GM12878 (cell line): ENCODE data around the gene ERN1. TPM values are rescaled to one million over a fixed set of nuclear protein-coding genes. Genes with fewer than 3 reads are reported as not detected.

Experiments
- ATAC-seq: fragments of 200-7000 bp; cut with Tn5 transposase; 3 replicates; pipeline ENCODE4 v1.9.1; 2020; ENCODE audit warnings: mild to moderate bottlenecking, moderate library complexity
- BruUV-seq: library from RNA; stranded (reverse); fragments of 400-500 nt; replicated peaks from 2 replicates; lab custom pipeline; 2021; lab: Mats Ljungman, UMichigan
- CTCF ChIA-PET: fragments of 300-600 bp; sonication (Branson Sonifier 250); formaldehyde crosslinking; extraction: SDS; loops from one replicate; lab custom pipeline; 2021; ENCODE audit warnings: inconsistent platforms; lab: Yijun Ruan, JAX
- POLR2A ChIA-PET: fragments of 350-600 bp; formaldehyde crosslinking; extraction: SDS; loops from one replicate; lab custom pipeline; 2021; ENCODE audit warnings: inconsistent platforms; lab: Charles Lee
- RAD21 ChIA-PET: fragments of 300-600 bp; sonication (Branson Sonifier 250); formaldehyde crosslinking; loops from one replicate; lab custom pipeline; 2023; ENCODE audit warnings: antibody characterized with exemption; ENCODE audit not compliant: unreplicated experiment; lab: Charles Lee
- SMC1A ChIA-PET: fragments of 300-600 bp; sonication (Branson Sonifier 250); formaldehyde crosslinking; loops from one replicate; lab custom pipeline; 2023; ENCODE audit not compliant: unreplicated experiment, uncharacterized antibody; lab: Charles Lee
- DNase-seq: peaks from one replicate; pipeline ENCODE4 v3.0.0-alpha.2; 2011; ENCODE audit warnings: low read depth, low spot score
- FAIRE-seq: peaks from 3 replicates; lab custom pipeline; 2011; peaks lifted over from hg19 to GRCh38; lab: Jason Lieb, UNC
- H2AFZ ChIP-seq: 2 replicates; pipeline ENCODE4 v1.6.0; 2011; ENCODE audit warnings: low read depth, low read length, control low read depth; ENCODE audit not compliant: control insufficient read depth
- H3K27ac ChIP-seq: 2 replicates; pipeline ENCODE4 v1.5.1; 2011; ENCODE audit warnings: control low read depth; ENCODE audit not compliant: control insufficient read depth, insufficient read depth
- H3K27me3 ChIP-seq, 2 experiments: replicated peaks in 1 of 2; 2 replicates each; pipeline versions ENCODE4 v1.6.0 to v1.6.1; 2011; ENCODE audit warnings: low read length in 1 of 2; ENCODE audit not compliant: control insufficient read depth in 2 of 2, insufficient read depth in 2 of 2
- H3K36me3 ChIP-seq, 2 experiments: 2 replicates each; pipeline ENCODE4 v1.5.1; 2011; ENCODE audit warnings: low read length in 1 of 2; ENCODE audit not compliant: control insufficient read depth in 2 of 2, insufficient read depth in 2 of 2
- H3K4me1 ChIP-seq: 2 replicates; pipeline ENCODE4 v1.6.1; 2011; ENCODE audit warnings: mild to moderate bottlenecking, low read length, moderate library complexity, mixed read lengths; ENCODE audit not compliant: control insufficient read depth, insufficient read depth
- H3K4me2 ChIP-seq: 2 replicates; pipeline ENCODE4 v1.6.0; 2011; ENCODE audit warnings: control low read depth; ENCODE audit not compliant: control insufficient read depth, insufficient read depth
- H3K4me3 ChIP-seq: fragments of 200-600 bp; sonication (generic); 2 replicates; pipeline ENCODE4 v1.5.1; 2016
- H3K79me2 ChIP-seq: 2 replicates; pipeline ENCODE4 v1.6.0; 2011; ENCODE audit warnings: low read length; ENCODE audit not compliant: control insufficient read depth, insufficient read depth
- H3K9ac ChIP-seq: 2 replicates; pipeline ENCODE4 v1.8.0; 2011; ENCODE audit warnings: low read length, control low read depth, mixed read lengths; ENCODE audit not compliant: control insufficient read depth, insufficient read depth
- H3K9me3 ChIP-seq: replicated peaks from 3 replicates; pipeline ENCODE4 v1.5.1; 2011; ENCODE audit warnings: mild to moderate bottlenecking, low read length; ENCODE audit not compliant: control insufficient read depth, insufficient read depth
- H4K20me1 ChIP-seq: 2 replicates; pipeline ENCODE4 v1.6.0; 2011; ENCODE audit not compliant: control insufficient read depth, insufficient read depth
- POLR2A ChIP-seq: IDR thresholded peaks from 2 replicates; pipeline ENCODE4 v1.6.1; 2011; ENCODE audit warnings: low read depth, mild to moderate bottlenecking, low read length
- whole genome bisulfite sequencing: methylation state at CpG from one replicate; pipeline ENCODE4 v1.1.6; 2016; ENCODE audit warnings: low lambda C conversion rate; ENCODE audit not compliant: insufficient replicate concordance, insufficient coverage; ENCODE audit errors: missing lambda C conversion rate; 5-methylcytosine and 5-hydroxymethylcytosine counted together
- in situ Hi-C: fragments of 300-500 bp; cut with MboI; formaldehyde crosslinking; loops from 9 replicates; pipeline ENCODE4 v1.14.3; 2018; ENCODE audit warnings: mixed read lengths
- intact Hi-C: fragments of 100-400 bp; cut with micrococcal nuclease; formaldehyde crosslinking; loops from one replicate; pipeline ENCODE4 v1.14.2; 2022; ENCODE audit not compliant: unreplicated experiment
- polyA plus RNA-seq, 11 experiments: library from polyadenylated mRNA; depleted of rRNA in 4 of 11; unstranded in 6 of 11; stranded (reverse) in 5 of 11; fragments of >200 nt; fragmentation: Nextera tagmentation in 4 of 11; fragmentation: Illumina TruSeq in 1 of 11; extraction: Ambion mirVana in 4 of 11; extraction: Trizol in 1 of 11; gene quantifications; 1 replicate in 1 of 11; 2 replicates in 10 of 11; pipeline versions ENCODE4 v1.2.1 to v1.2.3, GENCODE V29; 2011 to 2016; ENCODE audit warnings: inconsistent platforms in 2 of 11, missing spikeins in 2 of 11, low read depth in 1 of 11
- total RNA-seq, 4 experiments: library from RNA; depleted of rRNA in 3 of 4; stranded (reverse); fragments of >200 nt in 3 of 4; fragmentation: Illumina TruSeq in 1 of 4; extraction: Trizol in 1 of 4; gene quantifications; 2 replicates each; pipeline versions ENCODE4 v1.2.1 to v1.2.3, GENCODE V29; 2013 to 2021
- TF ChIP-seq, protein P1 (sequence below): fragments of 450-650 bp; formaldehyde crosslinking; IDR thresholded peaks from 2 replicates; pipeline ENCODE4 v1.5.0; 2022; ENCODE audit warnings: mild to moderate bottlenecking, missing genetic modification characterization

The ERN1 gene
- total and polyA plus RNA-seq, 10 of the 15 experiments (the other 5 are each of a cell fraction or from before 2014, with no cell fraction given) = 2.6 to 19.2 (median 7.6) TPM

- no peaks in the 10 kb centered on the region for H3K27me3 ChIP-seq
- SMC1A ChIA-PET = interaction anchor here (0.9 to 1.6 kb wide), 4 partner anchors 10 to 95 kb away, joined by 4 to 5 read pairs (median 4); no protein-coding TSS in a partner anchor
- no TSS peak for BruUV-seq
Observed at GRCh38 chr17:64038331-64039105, 91.4 kb downstream of the ERN1 start.

More at GRCh38 chr17:64038331-64039105, 91.4 kb downstream of the ERN1 start:
- TF ChIP-seq POLR2A = 0 out of 2 replicates have a peak, but pooled peaks have one; percentile 31
- TF ChIP-seq, protein P1, sequence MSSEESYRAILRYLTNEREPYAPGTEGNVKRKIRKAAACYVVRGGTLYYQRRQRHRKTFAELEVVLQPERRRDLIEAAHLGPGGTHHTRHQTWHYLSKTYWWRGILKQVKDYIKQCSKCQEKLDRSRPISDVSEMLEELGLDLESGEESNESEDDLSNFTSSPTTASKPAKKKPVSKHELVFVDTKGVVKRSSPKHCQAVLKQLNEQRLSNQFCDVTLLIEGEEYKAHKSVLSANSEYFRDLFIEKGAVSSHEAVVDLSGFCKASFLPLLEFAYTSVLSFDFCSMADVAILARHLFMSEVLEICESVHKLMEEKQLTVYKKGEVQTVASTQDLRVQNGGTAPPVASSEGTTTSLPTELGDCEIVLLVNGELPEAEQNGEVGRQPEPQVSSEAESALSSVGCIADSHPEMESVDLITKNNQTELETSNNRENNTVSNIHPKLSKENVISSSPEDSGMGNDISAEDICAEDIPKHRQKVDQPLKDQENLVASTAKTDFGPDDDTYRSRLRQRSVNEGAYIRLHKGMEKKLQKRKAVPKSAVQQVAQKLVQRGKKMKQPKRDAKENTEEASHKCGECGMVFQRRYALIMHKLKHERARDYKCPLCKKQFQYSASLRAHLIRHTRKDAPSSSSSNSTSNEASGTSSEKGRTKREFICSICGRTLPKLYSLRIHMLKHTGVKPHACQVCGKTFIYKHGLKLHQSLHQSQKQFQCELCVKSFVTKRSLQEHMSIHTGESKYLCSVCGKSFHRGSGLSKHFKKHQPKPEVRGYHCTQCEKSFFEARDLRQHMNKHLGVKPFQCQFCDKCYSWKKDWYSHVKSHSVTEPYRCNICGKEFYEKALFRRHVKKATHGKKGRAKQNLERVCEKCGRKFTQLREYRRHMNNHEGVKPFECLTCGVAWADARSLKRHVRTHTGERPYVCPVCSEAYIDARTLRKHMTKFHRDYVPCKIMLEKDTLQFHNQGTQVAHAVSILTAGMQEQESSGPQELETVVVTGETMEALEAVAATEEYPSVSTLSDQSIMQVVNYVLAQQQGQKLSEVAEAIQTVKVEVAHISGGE (CRISPR knock-in tag) = no peak
- TF ChIP-seq, all 136 proteins: peak for 1
- CTCF ChIA-PET = interaction anchor here (0.6 to 2.2 kb wide), 4 partner anchors 10 to 244 kb away, joined by 3 to 15 read pairs (median 8); no protein-coding TSS in a partner anchor
- POLR2A ChIA-PET = interaction anchor here (0.6 kb wide), 1 partner anchor 11 kb away, joined by 6 read pairs; no protein-coding TSS in a partner anchor
- H3K36me3 ChIP-seq = peaks cover under 1 to 3% of the 10 kb centered on the region in 2 experiments
- no peaks in the 10 kb centered on the region for H3K9me3 ChIP-seq
- no peak for FAIRE-seq
- no peak for ATAC-seq
- intact Hi-C loops = no loop called here
- H3K4me2 ChIP-seq = no peak overlapping the region
- H3K79me2 ChIP-seq = no peaks in the 10 kb centered on the region
- in situ Hi-C loops = loop anchor here (25.0 kb wide), 1 partner anchor 249 kb away; no protein-coding TSS in a partner anchor
- H3K9ac ChIP-seq = no peak overlapping the region
- H3K4me1 ChIP-seq = no peaks in the 10 kb centered on the region
- no peak overlapping the region for H2AFZ ChIP-seq
- H3K4me3 ChIP-seq = no peak overlapping the region
- RAD21 ChIA-PET = interaction anchor here (1.2 kb wide), 1 partner anchor 9 kb away, joined by 4 read pairs; no protein-coding TSS in a partner anchor
- WGBS = 80% methylated on average over 16 of the region's 16 CpGs
- DNase-seq = no peak
- no peak overlapping the region for H3K27ac ChIP-seq
- H4K20me1 ChIP-seq = no peaks in the 10 kb centered on the region
